GM12878 (cell line): ENCODE results near the gene CPHXL2. TPM values are rescaled to one million over a fixed set of nuclear protein-coding genes. Genes with fewer than 3 reads are reported as not detected.

ENCODE experiments used
- ATAC-seq: fragments of 200-7000 bp; cut with Tn5 transposase; 3 replicates; pipeline ENCODE4 v1.9.1; 2020; ENCODE audit warnings: mild to moderate bottlenecking, moderate library complexity
- BruUV-seq: library from RNA; stranded (reverse); fragments of 400-500 nt; replicated peaks from 2 replicates; lab custom pipeline; 2021; lab: Mats Ljungman, UMichigan
- CTCF ChIA-PET: fragments of 300-600 bp; sonication (Branson Sonifier 250); formaldehyde crosslinking; extraction: SDS; loops from one replicate; lab custom pipeline; 2021; ENCODE audit warnings: inconsistent platforms; lab: Yijun Ruan, JAX
- POLR2A ChIA-PET: fragments of 350-600 bp; formaldehyde crosslinking; extraction: SDS; loops from one replicate; lab custom pipeline; 2021; ENCODE audit warnings: inconsistent platforms; lab: Charles Lee
- RAD21 ChIA-PET: fragments of 300-600 bp; sonication (Branson Sonifier 250); formaldehyde crosslinking; loops from one replicate; lab custom pipeline; 2023; ENCODE audit warnings: antibody characterized with exemption; ENCODE audit not compliant: unreplicated experiment; lab: Charles Lee
- SMC1A ChIA-PET: fragments of 300-600 bp; sonication (Branson Sonifier 250); formaldehyde crosslinking; loops from one replicate; lab custom pipeline; 2023; ENCODE audit not compliant: unreplicated experiment, uncharacterized antibody; lab: Charles Lee
- DNase-seq: peaks from one replicate; pipeline ENCODE4 v3.0.0-alpha.2; 2011; ENCODE audit warnings: low read depth, low spot score
- FAIRE-seq: peaks from 3 replicates; lab custom pipeline; 2011; peaks lifted over from hg19 to GRCh38; lab: Jason Lieb, UNC
- H2AFZ ChIP-seq: 2 replicates; pipeline ENCODE4 v1.6.0; 2011; ENCODE audit warnings: low read depth, low read length, control low read depth; ENCODE audit not compliant: control insufficient read depth
- H3K27ac ChIP-seq: 2 replicates; pipeline ENCODE4 v1.5.1; 2011; ENCODE audit warnings: control low read depth; ENCODE audit not compliant: control insufficient read depth, insufficient read depth
- H3K27me3 ChIP-seq, 2 experiments: replicated peaks in 1 of 2; 2 replicates each; pipeline versions ENCODE4 v1.6.0 to v1.6.1; 2011; ENCODE audit warnings: low read length in 1 of 2; ENCODE audit not compliant: control insufficient read depth in 2 of 2, insufficient read depth in 2 of 2
- H3K36me3 ChIP-seq, 2 experiments: 2 replicates each; pipeline ENCODE4 v1.5.1; 2011; ENCODE audit warnings: low read length in 1 of 2; ENCODE audit not compliant: control insufficient read depth in 2 of 2, insufficient read depth in 2 of 2
- H3K4me1 ChIP-seq: 2 replicates; pipeline ENCODE4 v1.6.1; 2011; ENCODE audit warnings: mild to moderate bottlenecking, low read length, moderate library complexity, mixed read lengths; ENCODE audit not compliant: control insufficient read depth, insufficient read depth
- H3K4me2 ChIP-seq: 2 replicates; pipeline ENCODE4 v1.6.0; 2011; ENCODE audit warnings: control low read depth; ENCODE audit not compliant: control insufficient read depth, insufficient read depth
- H3K4me3 ChIP-seq: fragments of 200-600 bp; sonication (generic); 2 replicates; pipeline ENCODE4 v1.5.1; 2016
- H3K79me2 ChIP-seq: 2 replicates; pipeline ENCODE4 v1.6.0; 2011; ENCODE audit warnings: low read length; ENCODE audit not compliant: control insufficient read depth, insufficient read depth
- H3K9ac ChIP-seq: 2 replicates; pipeline ENCODE4 v1.8.0; 2011; ENCODE audit warnings: low read length, control low read depth, mixed read lengths; ENCODE audit not compliant: control insufficient read depth, insufficient read depth
- H3K9me3 ChIP-seq: replicated peaks from 3 replicates; pipeline ENCODE4 v1.5.1; 2011; ENCODE audit warnings: mild to moderate bottlenecking, low read length; ENCODE audit not compliant: control insufficient read depth, insufficient read depth
- H4K20me1 ChIP-seq: 2 replicates; pipeline ENCODE4 v1.6.0; 2011; ENCODE audit not compliant: control insufficient read depth, insufficient read depth
- ASH2L ChIP-seq: fragments of 300-600, 200-600 bp; sonication (generic); IDR thresholded peaks from 2 replicates; pipeline ENCODE4 v1.6.1; 2017; ENCODE audit warnings: low read depth, mild to moderate bottlenecking, borderline replicate concordance
- ATF3 ChIP-seq: IDR thresholded peaks from 2 replicates; pipeline ENCODE4 v1.6.1; 2011; ENCODE audit warnings: low read depth, mild to moderate bottlenecking, low read length, moderate library complexity, borderline replicate concordance; ENCODE audit errors: extremely low read depth
- CREM ChIP-seq: IDR thresholded peaks from 2 replicates; pipeline ENCODE4 v1.6.1; 2014; ENCODE audit warnings: antibody characterized with exemption, low read depth
- EED ChIP-seq: sonication (generic); IDR thresholded peaks from 2 replicates; pipeline ENCODE4 v1.6.1; 2016; ENCODE audit warnings: antibody characterized with exemption, low read depth
- EGR1 ChIP-seq, 2 experiments: IDR thresholded peaks; 1 replicate in 1 of 2; 2 replicates in 1 of 2; pipeline ENCODE4 v1.6.1; 2011 to 2012; ENCODE audit warnings: low read depth in 2 of 2, low read length in 2 of 2, borderline replicate concordance in 1 of 2, mild to moderate bottlenecking in 1 of 2, moderate library complexity in 1 of 2
- FOS ChIP-seq: IDR thresholded peaks from 3 replicates; pipeline ENCODE4 v1.6.1; 2011; ENCODE audit warnings: borderline replicate concordance; ENCODE audit not compliant: insufficient read length; ENCODE audit errors: extremely low read depth
- JUNB ChIP-seq: IDR thresholded peaks from 2 replicates; pipeline ENCODE4 v1.6.1; 2016; ENCODE audit warnings: antibody characterized with exemption, mild to moderate bottlenecking
- KDM1A ChIP-seq: fragments of 200-600 bp; sonication (generic); IDR thresholded peaks from 2 replicates; pipeline ENCODE4 v1.6.1; 2016; ENCODE audit warnings: borderline replicate concordance
- KLF5 ChIP-seq: fragments of 450-650 bp; IDR thresholded peaks from 2 replicates; pipeline ENCODE4 v1.6.1; 2014; ENCODE audit warnings: mild to moderate bottlenecking; ENCODE audit not compliant: partially characterized antibody
- NFIC ChIP-seq: IDR thresholded peaks from 2 replicates; pipeline ENCODE4 v1.6.1; 2012; ENCODE audit warnings: low read depth, mild to moderate bottlenecking, inconsistent platforms, low read length, moderate library complexity
- POU2F2 ChIP-seq: IDR thresholded peaks from 3 replicates; pipeline ENCODE4 v1.6.1; 2011; ENCODE audit warnings: low read depth, mild to moderate bottlenecking, low read length, borderline replicate concordance
- ZBED1 ChIP-seq: IDR thresholded peaks from 2 replicates; pipeline ENCODE4 v1.6.1; 2016; ENCODE audit warnings: borderline replicate concordance
- ZBTB40 ChIP-seq: fragments of 450-650 bp; IDR thresholded peaks from 2 replicates; pipeline ENCODE4 v1.6.1; 2016; ENCODE audit warnings: mild to moderate bottlenecking, moderate library complexity, borderline replicate concordance
- ZSCAN29 ChIP-seq: fragments of 450-650 bp; IDR thresholded peaks from 2 replicates; pipeline ENCODE4 v1.6.1; 2017; ENCODE audit warnings: mild to moderate bottlenecking, moderate library complexity
- ZZZ3 ChIP-seq: IDR thresholded peaks from 2 replicates; pipeline ENCODE4 v1.6.1; 2011; ENCODE audit warnings: low read depth; ENCODE audit not compliant: control insufficient read depth, insufficient read length
- WGBS: methylation state at CpG from one replicate; pipeline ENCODE4 v1.1.6; 2016; ENCODE audit warnings: low lambda C conversion rate; ENCODE audit not compliant: insufficient replicate concordance, insufficient coverage; ENCODE audit errors: missing lambda C conversion rate; 5-methylcytosine and 5-hydroxymethylcytosine counted together
- in situ Hi-C: fragments of 300-500 bp; cut with MboI; formaldehyde crosslinking; loops from 9 replicates; pipeline ENCODE4 v1.14.3; 2018; ENCODE audit warnings: mixed read lengths
- intact Hi-C: fragments of 100-400 bp; cut with micrococcal nuclease; formaldehyde crosslinking; loops from one replicate; pipeline ENCODE4 v1.14.2; 2022; ENCODE audit not compliant: unreplicated experiment
- polyA plus RNA-seq, 11 experiments: library from polyadenylated mRNA; depleted of rRNA in 4 of 11; unstranded in 6 of 11; stranded (reverse) in 5 of 11; fragments of >200 nt; fragmentation: Nextera tagmentation in 4 of 11; fragmentation: Illumina TruSeq in 1 of 11; extraction: Ambion mirVana in 4 of 11; extraction: Trizol in 1 of 11; gene quantifications; 1 replicate in 1 of 11; 2 replicates in 10 of 11; pipeline versions ENCODE4 v1.2.1 to v1.2.3, GENCODE V29; 2011 to 2016; ENCODE audit warnings: inconsistent platforms in 2 of 11, missing spikeins in 2 of 11, low read depth in 1 of 11
- total RNA-seq, 4 experiments: library from RNA; depleted of rRNA in 3 of 4; stranded (reverse); fragments of >200 nt in 3 of 4; fragmentation: Illumina TruSeq in 1 of 4; extraction: Trizol in 1 of 4; gene quantifications; 2 replicates each; pipeline versions ENCODE4 v1.2.1 to v1.2.3, GENCODE V29; 2013 to 2021

Gene CPHXL2
- total and polyA plus RNA-seq, 10 of the 15 experiments (the other 5 are each of a cell fraction or from before 2014, with no cell fraction given): not detected

- no peak overlapping the region for H3K27ac ChIP-seq
- in situ Hi-C loops: loop anchor here (10.0 kb wide), 1 partner anchor 164 kb away; the partner anchor contains the start of gene TMEM170A
- no peak overlapping the region for H3K4me2 ChIP-seq
- H3K79me2 ChIP-seq: no peaks in the 10 kb centered on the region
- no peak overlapping the region for H2AFZ ChIP-seq
- H3K9ac ChIP-seq: no peak overlapping the region
- no peaks in the 10 kb centered on the region for H4K20me1 ChIP-seq
- RAD21 ChIA-PET: no interaction called here
- H3K4me3 ChIP-seq: no peak overlapping the region
- no peaks in the 10 kb centered on the region for H3K4me1 ChIP-seq
- no peak for DNase-seq
- TF ChIP-seq JUNB (no peak), FOS (no peak), KDM1A (no peak), NFIC (no peak), EED (no peak), ZBED1 (no peak), KLF5 (no peak), POU2F2 (no peak), ZBTB40 (no peak), ATF3 (no peak), ZSCAN29 (no peak), EGR1 (IDR thresholded peaks at IDR 0.05; ENCODE audit: borderline replicate concordance in 1 of 2, low read depth in 2 of 2, low read length in 2 of 2) (no peak), ASH2L (no peak), ZZZ3 (no peak), CREM (no peak)
- TF ChIP-seq, all 136 proteins: peak for 0
- Histone ChIP-seq H3K27me3 (no peaks in the 10 kb centered on the region), H3K9me3 (no peaks in the 10 kb centered on the region), H3K36me3 (peaks cover 21 to 51% of the 10 kb centered on the region in 2 experiments)
- 98% methylated on average over 4 of the region's 4 CpGs for WGBS
- FAIRE-seq: no peak
- BruUV-seq: no TSS peak
- CTCF ChIA-PET: interaction anchor here (0.6 kb wide), 1 partner anchor 209 kb away, joined by 3 read pairs; no protein-coding TSS in a partner anchor
- SMC1A ChIA-PET: no interaction called here
- no peak for ATAC-seq
- intact Hi-C loops: no loop called here
- POLR2A ChIA-PET: no interaction called here
Observed at GRCh38 chr16:75628351-75628750, 48.5 kb downstream of the CPHXL2 start.
